ENCODE data around the gene SYNCRIP. TPM values are rescaled to one million over a fixed set of nuclear protein-coding genes. Genes with fewer than 3 reads are reported as not detected.
A peak's percentile ranks its signal among the peaks of the same experiment; 100 is the strongest.

Gene SYNCRIP
- total RNA-seq, 1 donor from 2014 or later: 127 TPM

DNA sequence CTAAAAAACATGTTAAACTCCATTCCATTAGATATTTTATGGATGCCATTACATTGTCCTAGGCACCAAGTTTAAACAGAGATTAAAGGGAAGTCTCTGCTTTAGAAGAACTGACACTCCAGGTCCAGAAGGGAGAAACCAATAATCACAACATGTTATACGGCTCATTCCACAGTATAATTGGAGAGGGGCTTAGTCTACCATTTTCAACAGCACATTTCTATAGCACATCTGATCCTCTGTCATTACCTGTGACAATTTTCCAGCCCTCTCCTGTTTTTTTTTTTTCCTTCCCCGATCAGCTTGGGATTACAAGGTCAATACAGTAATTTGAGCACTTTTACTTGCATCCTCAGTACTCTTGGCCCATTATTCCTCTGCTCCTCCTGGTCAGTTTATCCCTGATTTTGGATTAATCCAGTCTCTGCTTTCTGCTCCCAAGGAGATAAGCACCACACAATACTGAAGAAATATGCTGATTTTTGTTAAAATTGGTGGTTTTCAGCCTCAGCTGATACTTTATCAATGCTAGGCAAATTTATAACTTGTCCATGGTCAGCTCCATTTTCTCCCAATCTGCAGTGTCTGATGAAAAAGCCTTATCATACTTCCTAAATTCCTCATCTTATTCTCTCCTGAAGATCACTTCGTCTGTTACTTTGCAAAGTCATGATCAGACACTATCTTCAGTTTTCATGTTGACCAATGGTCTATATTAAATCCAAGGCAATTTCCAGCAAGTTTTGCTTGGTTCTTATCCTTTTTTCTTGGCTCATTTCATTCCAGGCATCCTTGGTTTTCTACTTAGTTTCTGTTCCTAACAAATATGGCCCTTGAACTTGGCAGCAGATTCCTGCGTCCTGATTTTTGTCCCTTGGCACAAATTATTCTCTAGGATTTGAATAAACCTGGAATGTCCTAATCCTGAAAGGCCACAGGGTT lies 30.8 kb upstream of the SYNCRIP start:
- H3K4me1 Mint-ChIP-seq (ENCODE audit: low read depth): peaks cover 17% of the 10 kb centered on the region
- H3K4me3 Mint-ChIP-seq (ENCODE audit: low read depth): no peak overlapping the region
- H3K9me3 Mint-ChIP-seq (ENCODE audit: low read depth): no peaks in the 10 kb centered on the region
- no peaks in the 10 kb centered on the region for H3K27me3 Mint-ChIP-seq
- peak overlapping the region; percentile 30 for H3K27ac Mint-ChIP-seq
- peaks cover 22% of the 10 kb centered on the region for H3K36me3 Mint-ChIP-seq (ENCODE audit: insufficient read depth)
- TF ChIP-seq, protein P1, sequence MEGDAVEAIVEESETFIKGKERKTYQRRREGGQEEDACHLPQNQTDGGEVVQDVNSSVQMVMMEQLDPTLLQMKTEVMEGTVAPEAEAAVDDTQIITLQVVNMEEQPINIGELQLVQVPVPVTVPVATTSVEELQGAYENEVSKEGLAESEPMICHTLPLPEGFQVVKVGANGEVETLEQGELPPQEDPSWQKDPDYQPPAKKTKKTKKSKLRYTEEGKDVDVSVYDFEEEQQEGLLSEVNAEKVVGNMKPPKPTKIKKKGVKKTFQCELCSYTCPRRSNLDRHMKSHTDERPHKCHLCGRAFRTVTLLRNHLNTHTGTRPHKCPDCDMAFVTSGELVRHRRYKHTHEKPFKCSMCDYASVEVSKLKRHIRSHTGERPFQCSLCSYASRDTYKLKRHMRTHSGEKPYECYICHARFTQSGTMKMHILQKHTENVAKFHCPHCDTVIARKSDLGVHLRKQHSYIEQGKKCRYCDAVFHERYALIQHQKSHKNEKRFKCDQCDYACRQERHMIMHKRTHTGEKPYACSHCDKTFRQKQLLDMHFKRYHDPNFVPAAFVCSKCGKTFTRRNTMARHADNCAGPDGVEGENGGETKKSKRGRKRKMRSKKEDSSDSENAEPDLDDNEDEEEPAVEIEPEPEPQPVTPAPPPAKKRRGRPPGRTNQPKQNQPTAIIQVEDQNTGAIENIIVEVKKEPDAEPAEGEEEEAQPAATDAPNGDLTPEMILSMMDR (IDR thresholded peaks at IDR 0.05; ENCODE audit: unreplicated experiment): no peak
- DNase-seq (ENCODE audit: low spot score, unreplicated experiment): no peak

DNA sequence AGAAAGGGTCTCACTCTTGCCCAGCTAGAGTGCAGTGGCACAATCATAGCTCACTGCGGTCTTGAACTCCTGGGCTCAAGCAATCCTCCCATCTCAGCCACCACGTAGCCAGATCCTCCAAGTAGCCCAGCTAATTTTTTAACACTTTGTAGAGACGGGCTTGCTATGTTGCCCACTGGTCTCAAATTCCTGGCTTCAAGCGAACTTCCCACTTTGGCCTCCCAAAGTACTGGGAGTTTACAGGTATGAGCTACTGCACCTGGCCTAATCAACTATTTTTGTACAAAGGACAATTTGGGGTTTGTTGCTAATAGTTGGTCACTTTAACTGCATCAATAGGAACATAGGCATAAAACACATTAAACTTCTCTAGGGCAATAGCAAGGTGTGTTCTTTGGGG lies 29.9 kb upstream of the SYNCRIP start:
- H3K27me3 Mint-ChIP-seq: no peaks in the 10 kb centered on the region
- no peaks in the 10 kb centered on the region for H3K9me3 Mint-ChIP-seq (ENCODE audit: low read depth)
- H3K27ac Mint-ChIP-seq: no peak overlapping the region
- no peak for DNase-seq (ENCODE audit: low spot score, unreplicated experiment)
- no peak overlapping the region for H3K4me3 Mint-ChIP-seq (ENCODE audit: low read depth)
- TF ChIP-seq, protein P1 (IDR thresholded peaks at IDR 0.05; ENCODE audit: unreplicated experiment): no peak
- H3K36me3 Mint-ChIP-seq (ENCODE audit: insufficient read depth): peaks cover 23% of the 10 kb centered on the region
- peaks cover 17% of the 10 kb centered on the region for H3K4me1 Mint-ChIP-seq (ENCODE audit: low read depth)

DNA sequence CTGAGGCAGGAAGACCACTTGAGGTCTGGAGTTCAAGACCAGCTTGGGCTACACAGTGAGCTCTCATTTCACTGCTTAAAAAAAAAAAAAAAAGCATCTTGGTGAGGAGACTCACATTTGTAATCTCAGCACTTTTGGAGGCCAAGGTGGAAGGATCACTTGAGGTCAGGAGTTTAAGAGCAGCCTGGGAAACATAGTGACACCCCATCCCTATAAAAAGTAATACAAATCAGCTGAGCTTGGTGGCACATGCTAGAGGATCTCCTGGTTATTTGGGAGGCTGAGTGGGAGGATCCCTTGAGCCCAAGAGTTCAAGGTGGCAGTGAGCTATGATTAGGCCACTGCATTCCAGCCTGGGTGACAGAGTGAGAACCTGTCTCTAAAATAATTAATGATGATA lies 29.4 kb upstream of the SYNCRIP start:
- TF ChIP-seq, protein P1 (IDR thresholded peaks at IDR 0.05; ENCODE audit: unreplicated experiment): no peak
- peaks cover 23% of the 10 kb centered on the region for H3K36me3 Mint-ChIP-seq (ENCODE audit: insufficient read depth)
- H3K4me1 Mint-ChIP-seq (ENCODE audit: low read depth): peaks cover 16% of the 10 kb centered on the region
- no peaks in the 10 kb centered on the region for H3K9me3 Mint-ChIP-seq (ENCODE audit: low read depth)
- no peak overlapping the region for H3K27ac Mint-ChIP-seq
- no peaks in the 10 kb centered on the region for H3K27me3 Mint-ChIP-seq
- DNase-seq (ENCODE audit: low spot score, unreplicated experiment): no peak
- no peak overlapping the region for H3K4me3 Mint-ChIP-seq (ENCODE audit: low read depth)

DNA sequence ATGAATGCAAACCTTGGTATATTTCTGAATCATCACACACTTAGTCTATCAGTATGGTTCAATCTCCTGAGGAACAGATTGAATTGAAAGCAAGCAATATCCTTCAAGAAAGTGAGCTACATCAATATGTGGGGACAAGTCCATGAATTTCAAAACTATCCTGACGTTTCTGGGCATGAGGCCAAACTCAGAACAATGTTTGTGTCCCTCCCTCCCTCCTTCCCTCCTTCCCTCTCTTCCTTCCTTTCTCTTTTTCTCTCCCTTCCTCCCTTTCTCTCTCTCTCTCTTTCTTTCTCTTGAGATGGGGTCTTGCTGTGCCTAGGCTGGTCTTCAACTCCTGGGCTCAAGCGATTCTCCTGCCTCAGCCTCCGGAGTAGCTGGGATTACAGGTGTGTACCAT lies 27.9 kb upstream of the SYNCRIP start:
- Mint-ChIP-seq H3K27me3 (no peaks in the 10 kb centered on the region), H3K9me3 (ENCODE audit: low read depth) (no peaks in the 10 kb centered on the region), H3K36me3 (ENCODE audit: insufficient read depth) (peaks cover 15% of the 10 kb centered on the region), H3K27ac (no peak overlapping the region), H3K4me1 (ENCODE audit: low read depth) (peaks cover 4% of the 10 kb centered on the region), H3K4me3 (ENCODE audit: low read depth) (no peak overlapping the region)
- no peak for DNase-seq (ENCODE audit: low spot score, unreplicated experiment)
- TF ChIP-seq, protein P1 (IDR thresholded peaks at IDR 0.05; ENCODE audit: unreplicated experiment): no peak

DNA sequence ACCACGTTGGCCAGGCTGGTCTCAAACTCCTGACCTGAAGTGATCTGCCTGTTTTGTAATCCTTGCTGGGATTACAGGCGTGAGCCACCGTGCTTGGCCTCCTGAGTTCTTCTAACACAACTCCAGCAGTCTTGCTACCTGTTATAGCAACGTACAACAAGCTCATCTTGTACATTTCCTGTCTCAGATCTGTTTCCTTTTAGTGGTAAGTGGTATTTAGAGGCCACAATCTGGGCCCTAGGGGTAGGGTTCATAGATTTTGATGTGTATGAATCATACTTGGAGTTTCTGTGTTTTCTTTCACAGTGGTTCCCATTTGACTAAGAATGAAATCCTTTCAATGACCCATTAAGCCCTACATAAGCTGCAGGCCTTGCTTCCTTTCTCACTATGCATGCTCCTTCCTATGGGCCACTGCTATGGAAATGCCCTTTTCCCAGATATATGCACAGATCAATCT lies 27.1 kb upstream of the SYNCRIP start:
- no peaks in the 10 kb centered on the region for H3K9me3 Mint-ChIP-seq (ENCODE audit: low read depth)
- TF ChIP-seq, protein P1 (IDR thresholded peaks at IDR 0.05; ENCODE audit: unreplicated experiment): no peak
- H3K27me3 Mint-ChIP-seq: no peaks in the 10 kb centered on the region
- no peak overlapping the region for H3K27ac Mint-ChIP-seq
- peaks cover 14% of the 10 kb centered on the region for H3K36me3 Mint-ChIP-seq (ENCODE audit: insufficient read depth)
- no peak for DNase-seq (ENCODE audit: low spot score, unreplicated experiment)
- H3K4me3 Mint-ChIP-seq (ENCODE audit: low read depth): no peak overlapping the region
- peaks cover under 1% of the 10 kb centered on the region for H3K4me1 Mint-ChIP-seq (ENCODE audit: low read depth)

All from progenitor cell of endocrine pancreas (in vitro differentiated cells).